Measurements from ENCODE around the gene KNDC1. TPM values are rescaled to one million over a fixed set of nuclear protein-coding genes. Genes with fewer than 3 reads are reported as not detected.

The KNDC1 gene
- total RNA-seq, 4 donors from 2014 or later: 0.42 to 1.7 (median 0.95) TPM

- H3K9me3 ChIP-seq: no peaks in the 10 kb centered on the region
- H3K36me3 ChIP-seq: no peaks in the 10 kb centered on the region
- peaks cover 0 to 98% (median 5%) of the 10 kb centered on the region in 4 donors for H3K27me3 ChIP-seq
- no peak overlapping the region for H3K4me3 ChIP-seq
- intact Hi-C loops (cut with DNase I): no loop called here
- no peaks in the 10 kb centered on the region for H3K4me1 ChIP-seq
- TF ChIP-seq POLR2A (IDR thresholded peaks at IDR 0.05; ENCODE audit: low read depth): no peak
- TF ChIP-seq EP300 (IDR thresholded peaks at IDR 0.05): no peak
- TF ChIP-seq CTCF (IDR thresholded peaks at IDR 0.05): no peak
- TF ChIP-seq POLR2AphosphoS5 (IDR thresholded peaks at IDR 0.05): no peak
- no peak overlapping the region for H3K27ac ChIP-seq (replicated peaks in 1 of 4)
- WGBS: 88% methylated on average over 23 of the region's 36 CpGs
- no peak for DNase-seq (ENCODE audit: extremely low spot score)
These were observed 87.8 kb downstream of the KNDC1 start for GRCh38 chr10:133247681-133248333.

- Histone ChIP-seq H3K9me3 (no peaks in the 10 kb centered on the region), H3K27me3 (peaks cover 0 to 95% (median 5%) of the 10 kb centered on the region in 4 donors), H3K4me1 (no peaks in the 10 kb centered on the region), H3K27ac (replicated peaks in 1 of 4) (no peak overlapping the region), H3K4me3 (no peak overlapping the region), H3K36me3 (no peaks in the 10 kb centered on the region)
- DNase-seq (ENCODE audit: extremely low spot score): no peak
- intact Hi-C loops (cut with DNase I): no loop called here
- TF ChIP-seq EP300 (IDR thresholded peaks at IDR 0.05) (no peak), CTCF (IDR thresholded peaks at IDR 0.05) (no peak), POLR2A (IDR thresholded peaks at IDR 0.05; ENCODE audit: low read depth) (no peak), POLR2AphosphoS5 (IDR thresholded peaks at IDR 0.05) (no peak)
- 85% methylated on average over 8 of the region's 12 CpGs for WGBS
These were observed 88.3 kb downstream of the KNDC1 start for GRCh38 chr10:133248334-133248715.

DNA sequence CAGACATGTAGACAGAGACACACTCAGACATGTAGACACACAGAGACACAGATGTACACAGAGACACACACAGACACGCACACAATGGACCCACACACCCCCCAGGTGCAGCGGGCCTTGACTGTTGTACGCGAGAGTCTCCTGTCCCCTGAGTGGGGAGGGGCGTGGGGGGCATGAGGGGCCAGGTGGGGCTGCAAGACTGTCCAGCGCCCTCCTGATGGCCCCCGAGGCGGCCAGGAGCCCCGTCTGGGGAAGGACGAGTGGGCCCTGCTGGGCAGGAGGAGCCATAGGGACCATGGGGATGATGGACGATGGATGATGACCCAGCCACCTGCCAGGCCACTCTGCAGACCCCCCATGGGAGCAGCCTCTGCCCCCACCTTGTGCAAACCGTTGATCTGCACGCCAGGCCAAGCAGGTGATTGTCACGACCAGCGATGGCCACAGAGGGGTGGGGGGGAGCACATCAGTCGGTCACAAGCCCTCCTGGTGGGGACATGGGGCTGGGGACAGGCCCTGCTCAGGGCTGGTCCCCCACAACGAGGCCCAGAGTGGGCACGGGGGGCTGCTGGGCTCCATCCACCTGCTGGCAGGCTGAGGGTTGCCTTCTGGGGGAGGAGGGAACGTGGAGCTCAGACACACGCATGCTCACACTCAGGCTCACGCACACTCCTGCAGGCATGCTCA is 89.2 kb downstream of the KNDC1 start:
- no peak overlapping the region for H3K27ac ChIP-seq (replicated peaks in 1 of 4)
- 82% methylated on average over 12 of the region's 21 CpGs for WGBS

GRCh38 chr10:133249975-133250754 is 90.1 kb downstream of the KNDC1 start:
- peaks cover 0 to 80% (median 5%) of the 10 kb centered on the region in 4 donors for H3K27me3 ChIP-seq

More for the DNA sequence above, 89.2 kb downstream of the KNDC1 start:
- intact Hi-C loops (cut with DNase I): no loop called here
- TF ChIP-seq POLR2AphosphoS5 (IDR thresholded peaks at IDR 0.05) (no peak), CTCF (IDR thresholded peaks at IDR 0.05) (no peak), EP300 (IDR thresholded peaks at IDR 0.05) (no peak), POLR2A (IDR thresholded peaks at IDR 0.05; ENCODE audit: low read depth) (no peak)
- H3K36me3 ChIP-seq: no peaks in the 10 kb centered on the region
- H3K27me3 ChIP-seq: peaks cover 0 to 86% (median 5%) of the 10 kb centered on the region in 4 donors
- H3K4me1 ChIP-seq: no peaks in the 10 kb centered on the region
- H3K9me3 ChIP-seq: no peaks in the 10 kb centered on the region
- no peak overlapping the region for H3K4me3 ChIP-seq
- no peak for DNase-seq (ENCODE audit: extremely low spot score)

More at GRCh38 chr10:133249975-133250754, 90.1 kb downstream of the KNDC1 start:
- TF ChIP-seq POLR2AphosphoS5 (IDR thresholded peaks at IDR 0.05) (no peak), EP300 (IDR thresholded peaks at IDR 0.05) (no peak), CTCF (IDR thresholded peaks at IDR 0.05) (no peak), POLR2A (IDR thresholded peaks at IDR 0.05; ENCODE audit: low read depth) (no peak)
- Histone ChIP-seq H3K4me1 (no peaks in the 10 kb centered on the region), H3K36me3 (no peaks in the 10 kb centered on the region), H3K9me3 (no peaks in the 10 kb centered on the region), H3K4me3 (no peak overlapping the region), H3K27ac (replicated peaks in 1 of 4) (no peak overlapping the region)
- no peak for DNase-seq (ENCODE audit: extremely low spot score)
- WGBS: 53% methylated on average over 11 of the region's 11 CpGs
- intact Hi-C loops (cut with DNase I): no loop called here

Measured in esophagus muscularis mucosa (tissue), 4 donors.